ENCODE data around the gene ATP1A1. TPM values are rescaled to one million over a fixed set of nuclear protein-coding genes. Genes with fewer than 3 reads are reported as not detected.

ATP1A1 gene
- total RNA-seq, 2 experiments from 2014 or later: 74.4 to 186 TPM

DNA sequence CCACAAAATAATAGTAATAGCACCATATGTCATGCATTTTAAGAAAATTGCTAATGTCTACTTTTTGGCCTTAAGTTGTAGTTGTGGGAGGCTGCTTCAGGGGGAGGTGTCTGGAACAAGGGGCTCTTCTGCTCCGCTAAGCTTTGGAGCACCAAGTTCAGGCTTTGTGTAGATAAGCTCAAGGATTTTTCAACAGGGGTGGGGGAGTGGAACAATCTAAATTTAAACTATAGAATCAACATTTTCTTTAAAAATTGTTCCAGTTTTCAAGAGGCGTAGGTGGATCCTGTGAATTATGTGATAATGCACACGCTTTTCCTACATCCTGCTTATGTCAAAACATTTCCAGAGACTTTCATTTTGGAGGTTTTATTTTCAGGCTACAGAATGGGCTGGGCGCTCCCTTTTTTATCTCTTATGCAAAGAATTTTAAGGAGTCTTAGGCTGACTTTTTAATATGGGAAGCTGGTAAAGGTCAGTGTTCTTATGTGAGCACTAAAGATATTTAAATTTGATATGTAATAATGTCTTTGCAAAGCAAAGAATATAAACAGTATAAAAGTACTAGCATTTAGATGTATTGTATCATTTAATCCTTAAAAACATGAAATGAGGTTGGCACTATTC is 9.9 kb downstream of the ATP1A1 start:
- no peak overlapping the region for H3K27ac ChIP-seq (ENCODE audit: low read depth, low read length, poor library complexity, severe bottlenecking)
- H2AFZ ChIP-seq (ENCODE audit: low read length): no peak overlapping the region
- peaks cover 32% of the 10 kb centered on the region for H3K4me1 ChIP-seq (ENCODE audit: insufficient read depth, low read length, poor library complexity, severe bottlenecking)
- TF ChIP-seq, protein P1, sequence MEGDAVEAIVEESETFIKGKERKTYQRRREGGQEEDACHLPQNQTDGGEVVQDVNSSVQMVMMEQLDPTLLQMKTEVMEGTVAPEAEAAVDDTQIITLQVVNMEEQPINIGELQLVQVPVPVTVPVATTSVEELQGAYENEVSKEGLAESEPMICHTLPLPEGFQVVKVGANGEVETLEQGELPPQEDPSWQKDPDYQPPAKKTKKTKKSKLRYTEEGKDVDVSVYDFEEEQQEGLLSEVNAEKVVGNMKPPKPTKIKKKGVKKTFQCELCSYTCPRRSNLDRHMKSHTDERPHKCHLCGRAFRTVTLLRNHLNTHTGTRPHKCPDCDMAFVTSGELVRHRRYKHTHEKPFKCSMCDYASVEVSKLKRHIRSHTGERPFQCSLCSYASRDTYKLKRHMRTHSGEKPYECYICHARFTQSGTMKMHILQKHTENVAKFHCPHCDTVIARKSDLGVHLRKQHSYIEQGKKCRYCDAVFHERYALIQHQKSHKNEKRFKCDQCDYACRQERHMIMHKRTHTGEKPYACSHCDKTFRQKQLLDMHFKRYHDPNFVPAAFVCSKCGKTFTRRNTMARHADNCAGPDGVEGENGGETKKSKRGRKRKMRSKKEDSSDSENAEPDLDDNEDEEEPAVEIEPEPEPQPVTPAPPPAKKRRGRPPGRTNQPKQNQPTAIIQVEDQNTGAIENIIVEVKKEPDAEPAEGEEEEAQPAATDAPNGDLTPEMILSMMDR (conservative IDR thresholded peaks at IDR 0.05; ENCODE audit: low read length): no peak
- no peak for TF ChIP-seq EZH2phosphoT487 (IDR thresholded peaks at IDR 0.05; ENCODE audit: borderline replicate concordance, low read depth, low read length)
- peaks cover 46% of the 10 kb centered on the region for H4K20me1 ChIP-seq (ENCODE audit: insufficient read depth, low read length)
- no peaks in the 10 kb centered on the region for H3K9me3 ChIP-seq (ENCODE audit: low read length)
- no TSS peak for BruUV-seq (replicated peaks)
- no peak for DNase-seq (ENCODE audit: low spot score)
- H3K36me3 ChIP-seq (ENCODE audit: insufficient read depth, low read length): peaks cover 96% of the 10 kb centered on the region
- intact Hi-C loops (cut with micrococcal nuclease; ENCODE audit: unreplicated experiment): no loop called here
- H3K4me3 ChIP-seq (ENCODE audit: low read depth, low read length, poor library complexity, severe bottlenecking): no peak overlapping the region
- H3K79me2 ChIP-seq (ENCODE audit: insufficient read depth, low read depth, low read length): peaks cover 71% of the 10 kb centered on the region
- CTCF ChIA-PET (ENCODE audit: unreplicated experiment): no interaction called here
- H3K4me2 ChIP-seq (ENCODE audit: low read length): no peak overlapping the region
- H3K9me2 ChIP-seq (ENCODE audit: insufficient read depth, low read length): no peaks in the 10 kb centered on the region
- POLR2A ChIA-PET: interaction anchor here (0.7 to 1.4 kb wide), 5 partner anchors 10 to 139 kb away, joined by 3 to 5 read pairs (median 4); no protein-coding TSS in a partner anchor

DNA sequence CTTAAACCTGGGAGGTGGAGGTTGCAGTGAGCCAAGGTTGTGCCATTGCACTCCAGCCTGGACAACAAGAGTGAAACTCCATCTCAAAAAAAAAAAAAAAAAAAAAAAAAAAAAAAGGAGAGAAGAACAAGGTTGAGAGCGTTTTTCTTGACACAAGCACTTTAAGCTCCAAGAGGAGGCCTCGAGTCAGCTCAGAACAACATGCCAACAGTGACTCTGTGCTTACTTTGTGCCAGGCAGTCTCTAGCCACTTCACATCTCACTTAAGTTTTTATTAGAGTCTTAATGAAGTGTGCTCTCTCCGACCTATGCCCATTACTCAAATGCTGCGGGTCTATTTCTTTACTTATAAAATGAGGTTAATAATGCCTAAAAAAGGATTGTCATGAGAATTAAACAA is 13.0 kb downstream of the ATP1A1 start:
- ChIA-PET POLR2A (interaction anchor here (0.6 to 1.9 kb wide), 2 partner anchors 10 to 1468 kb away, joined by 3 to 9 read pairs; no protein-coding TSS in a partner anchor), CTCF (ENCODE audit: unreplicated experiment) (no interaction called here)
- TF ChIP-seq EZH2phosphoT487 (IDR thresholded peaks at IDR 0.05; ENCODE audit: borderline replicate concordance, low read depth, low read length): no peak
- TF ChIP-seq, protein P1 (conservative IDR thresholded peaks at IDR 0.05; ENCODE audit: low read length): no peak
- Histone ChIP-seq H3K4me1 (ENCODE audit: insufficient read depth, low read length, poor library complexity, severe bottlenecking) (peaks cover 1% of the 10 kb centered on the region), H3K9me3 (ENCODE audit: low read length) (no peaks in the 10 kb centered on the region), H3K27ac (ENCODE audit: low read depth, low read length, poor library complexity, severe bottlenecking) (no peak overlapping the region), H2AFZ (ENCODE audit: low read length) (no peak overlapping the region), H3K79me2 (ENCODE audit: insufficient read depth, low read depth, low read length) (peaks cover 40% of the 10 kb centered on the region), H3K4me2 (ENCODE audit: low read length) (no peak overlapping the region), H4K20me1 (ENCODE audit: insufficient read depth, low read length) (peaks cover 19% of the 10 kb centered on the region), H3K4me3 (ENCODE audit: low read depth, low read length, poor library complexity, severe bottlenecking) (no peak overlapping the region), H3K36me3 (ENCODE audit: insufficient read depth, low read length) (peaks cover 96% of the 10 kb centered on the region), H3K9me2 (ENCODE audit: insufficient read depth, low read length) (no peaks in the 10 kb centered on the region)
- no TSS peak for BruUV-seq (replicated peaks)
- DNase-seq (ENCODE audit: low spot score): no peak
- intact Hi-C loops (cut with micrococcal nuclease; ENCODE audit: unreplicated experiment): no loop called here

DNA sequence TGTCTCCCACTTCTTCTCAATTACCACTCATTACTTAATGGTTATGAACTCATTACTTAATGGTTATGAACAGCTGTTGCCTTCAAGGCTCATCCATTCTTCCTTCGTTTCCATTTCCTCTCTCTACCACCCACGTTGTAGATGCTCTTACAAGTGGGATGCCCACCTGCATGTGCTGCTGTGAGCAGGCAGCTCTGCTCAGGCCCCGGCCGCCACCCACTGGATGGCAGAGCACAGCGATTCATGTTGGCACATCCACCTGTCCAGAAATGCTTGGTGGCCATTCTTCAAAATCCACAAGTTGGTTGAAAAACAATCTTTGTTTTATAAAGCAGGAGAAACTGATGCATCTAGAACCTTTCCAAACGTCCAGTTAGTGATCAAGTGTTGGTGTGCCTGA is 14.5 kb downstream of the ATP1A1 start:
- no peak overlapping the region for H3K4me2 ChIP-seq (ENCODE audit: low read length)
- ChIA-PET CTCF (ENCODE audit: unreplicated experiment) (interaction anchor here (0.6 to 1.0 kb wide), 2 partner anchors 14 to 226 kb away, joined by 3 to 4 read pairs; partner anchors contain the start of gene ATP1A1), POLR2A (interaction anchor here (0.6 to 1.9 kb wide), 2 partner anchors 11 to 1693 kb away, joined by 3 to 9 read pairs; no protein-coding TSS in a partner anchor)
- DNase-seq (ENCODE audit: low spot score): no peak
- H3K4me3 ChIP-seq (ENCODE audit: low read depth, low read length, poor library complexity, severe bottlenecking): no peak overlapping the region
- peaks cover 25% of the 10 kb centered on the region for H3K79me2 ChIP-seq (ENCODE audit: insufficient read depth, low read depth, low read length)
- intact Hi-C loops (cut with micrococcal nuclease; ENCODE audit: unreplicated experiment): no loop called here
- no peak overlapping the region for H2AFZ ChIP-seq (ENCODE audit: low read length)
- no TSS peak for BruUV-seq (replicated peaks)
- H3K9me3 ChIP-seq (ENCODE audit: low read length): no peaks in the 10 kb centered on the region
- peaks cover 10% of the 10 kb centered on the region for H4K20me1 ChIP-seq (ENCODE audit: insufficient read depth, low read length)
- H3K27ac ChIP-seq (ENCODE audit: low read depth, low read length, poor library complexity, severe bottlenecking): no peak overlapping the region
- TF ChIP-seq EZH2phosphoT487 (IDR thresholded peaks at IDR 0.05; ENCODE audit: borderline replicate concordance, low read depth, low read length): no peak
- TF ChIP-seq, protein P1 (conservative IDR thresholded peaks at IDR 0.05; ENCODE audit: low read length): no peak
- no peaks in the 10 kb centered on the region for H3K9me2 ChIP-seq (ENCODE audit: insufficient read depth, low read length)
- peaks cover 98% of the 10 kb centered on the region for H3K36me3 ChIP-seq (ENCODE audit: insufficient read depth, low read length)
- no peaks in the 10 kb centered on the region for H3K4me1 ChIP-seq (ENCODE audit: insufficient read depth, low read length, poor library complexity, severe bottlenecking)

Data from OCI-LY7 (cell line).